Mononuclear cell (primary cell): ENCODE results near the gene SYCP2. TPM values are rescaled to one million over a fixed set of nuclear protein-coding genes. Genes with fewer than 3 reads are reported as not detected.
"Not testable (repeated sequence)": the region's sequence is repeated elsewhere in the genome, so short reads cannot be mapped to it uniquely, and the experiment has no call there.

Source experiments
- H3K27me3 ChIP-seq: 2 replicates; pipeline ENCODE4 v1.6.0; 2011; ENCODE audit warnings: low read length, control low read depth; ENCODE audit not compliant: insufficient read depth
- H3K4me1 ChIP-seq: 2 replicates; pipeline ENCODE4 v1.5.1; 2011; ENCODE audit warnings: mild to moderate bottlenecking, low read length, control low read depth; ENCODE audit not compliant: insufficient read depth
- H3K4me3 ChIP-seq: 2 replicates; pipeline ENCODE4 v1.5.1; 2011; ENCODE audit warnings: mild to moderate bottlenecking, low read length, moderate library complexity
- H3K9me3 ChIP-seq: 2 replicates; pipeline ENCODE4 v1.5.1; 2011; ENCODE audit warnings: low read depth, mild to moderate bottlenecking, control low read depth, low read length
- total RNA-seq: library from RNA; depleted of rRNA; stranded (reverse); fragments of >200 nt; gene quantifications from one replicate; pipeline ENCODE4 v1.2.3, GENCODE V29; 2012

The SYCP2 gene
- total RNA-seq, 1 donor: 1.8 TPM

DNA sequence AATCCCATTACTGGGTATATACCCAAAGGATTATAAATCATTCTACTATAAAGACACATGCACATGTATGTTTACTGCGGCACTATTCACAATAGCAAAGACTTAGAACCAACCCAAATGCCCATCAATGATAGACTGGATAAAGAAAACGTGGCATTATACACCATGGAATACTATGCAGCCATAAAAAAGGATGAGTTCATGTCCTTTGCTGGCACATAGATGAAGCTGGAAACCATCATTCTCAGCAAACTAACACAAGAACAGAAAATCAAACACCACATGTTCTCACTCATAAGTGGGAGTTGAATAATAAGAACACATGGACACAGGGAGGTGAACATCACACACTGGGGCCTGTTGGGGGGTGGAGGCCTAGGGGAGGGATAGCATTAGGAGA, 43.4 kb downstream of the SYCP2 start:
- not testable (repeated sequence) for H3K9me3 ChIP-seq, H3K27me3 ChIP-seq, H3K4me3 ChIP-seq, H3K4me1 ChIP-seq

- H3K27me3 ChIP-seq: no peaks in the 10 kb centered on the region
- no peak overlapping the region for H3K4me3 ChIP-seq
- no peaks in the 10 kb centered on the region for H3K9me3 ChIP-seq
- no peaks in the 10 kb centered on the region for H3K4me1 ChIP-seq
Observed at GRCh38 chr20:59888050-59888449, 45.4 kb downstream of the SYCP2 start.

DNA sequence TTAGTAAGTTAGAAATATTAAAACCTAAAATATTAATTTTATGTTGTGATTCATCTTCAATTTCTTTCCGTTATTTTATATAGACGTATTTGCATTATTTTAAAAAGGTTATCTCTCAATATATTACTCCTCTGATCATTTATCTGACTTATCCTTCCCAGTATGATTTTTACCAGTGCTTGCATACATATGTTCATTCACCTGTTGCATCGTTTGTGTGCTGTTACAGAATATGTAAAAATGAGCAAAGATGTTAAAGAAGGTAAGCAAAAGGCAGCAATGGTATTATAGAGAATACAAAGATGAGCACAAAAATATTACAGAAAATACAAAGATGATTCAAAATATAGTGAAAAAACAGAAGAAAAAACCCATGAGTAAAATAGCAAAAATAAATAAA, 48.9 kb downstream of the SYCP2 start:
- Histone ChIP-seq H3K9me3 (no peaks in the 10 kb centered on the region), H3K4me1 (no peaks in the 10 kb centered on the region), H3K27me3 (no peaks in the 10 kb centered on the region), H3K4me3 (no peak overlapping the region)

DNA sequence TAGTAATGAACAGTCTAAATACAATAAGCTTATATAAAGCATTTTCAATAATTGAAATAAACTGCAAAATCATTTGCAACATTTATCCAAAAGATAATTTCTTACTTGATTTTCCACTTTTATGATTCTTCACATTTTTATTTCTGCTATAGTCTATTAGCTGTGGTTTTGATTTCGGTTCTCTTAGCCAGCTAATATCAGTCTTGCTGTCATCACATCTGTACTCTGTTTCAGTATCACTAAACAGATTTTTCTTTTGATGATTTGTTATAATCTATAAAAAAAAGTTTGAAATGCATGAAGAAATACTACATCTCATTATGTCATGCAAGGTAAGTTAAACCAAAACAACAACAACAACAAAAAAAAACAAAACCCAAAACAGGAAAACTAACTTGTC, 53.2 kb downstream of the SYCP2 start:
- no peaks in the 10 kb centered on the region for H3K4me1 ChIP-seq
- H3K9me3 ChIP-seq: no peaks in the 10 kb centered on the region
- H3K27me3 ChIP-seq: no peaks in the 10 kb centered on the region
- no peak overlapping the region for H3K4me3 ChIP-seq

DNA sequence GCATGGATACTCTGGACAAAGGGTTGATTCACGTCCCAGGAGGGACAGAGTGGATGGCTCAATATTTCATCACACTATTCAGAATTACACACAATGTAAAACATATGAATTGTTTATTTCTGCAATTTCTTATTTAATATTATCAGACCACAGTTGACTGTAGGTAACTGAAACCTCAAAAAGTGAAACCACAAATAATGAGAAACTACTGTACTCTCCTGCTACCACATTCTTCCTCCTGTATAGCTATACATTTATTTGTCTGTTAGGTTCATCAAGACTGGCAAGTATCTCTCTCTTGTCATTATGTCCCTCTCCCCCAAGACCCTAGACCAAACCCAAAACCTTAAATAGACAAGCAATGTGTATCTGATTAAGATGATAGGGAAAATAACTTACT, 60.0 kb downstream of the SYCP2 start:
- Histone ChIP-seq H3K27me3 (no peaks in the 10 kb centered on the region), H3K9me3 (no peaks in the 10 kb centered on the region), H3K4me1 (no peaks in the 10 kb centered on the region), H3K4me3 (no peak overlapping the region)

- Histone ChIP-seq H3K4me3 (no peak overlapping the region), H3K27me3 (no peaks in the 10 kb centered on the region), H3K9me3 (no peaks in the 10 kb centered on the region), H3K4me1 (no peaks in the 10 kb centered on the region)
Observed at GRCh38 chr20:59871096-59871495, 62.3 kb downstream of the SYCP2 start.

- Histone ChIP-seq H3K4me1 (no peaks in the 10 kb centered on the region), H3K4me3 (no peak overlapping the region), H3K9me3 (no peaks in the 10 kb centered on the region), H3K27me3 (no peaks in the 10 kb centered on the region)
Observed at GRCh38 chr20:59866338-59866737, 67.1 kb downstream of the SYCP2 start.

- Histone ChIP-seq H3K9me3 (no peaks in the 10 kb centered on the region), H3K4me3 (no peak overlapping the region), H3K27me3 (no peaks in the 10 kb centered on the region), H3K4me1 (no peaks in the 10 kb centered on the region)
Observed at GRCh38 chr20:59864726-59865125, 68.7 kb downstream of the SYCP2 start.

GRCh38 chr20:59863058-59863457, 70.4 kb downstream of the SYCP2 start:
- no peaks in the 10 kb centered on the region for H3K9me3 ChIP-seq
- H3K4me1 ChIP-seq: no peaks in the 10 kb centered on the region
- H3K4me3 ChIP-seq: no peak overlapping the region
- H3K27me3 ChIP-seq: no peaks in the 10 kb centered on the region

- no peaks in the 10 kb centered on the region for H3K9me3 ChIP-seq
- no peak overlapping the region for H3K4me3 ChIP-seq
- no peaks in the 10 kb centered on the region for H3K27me3 ChIP-seq
- H3K4me1 ChIP-seq: no peaks in the 10 kb centered on the region
Observed at GRCh38 chr20:59861401-59861800, 72.0 kb downstream of the SYCP2 start.

DNA sequence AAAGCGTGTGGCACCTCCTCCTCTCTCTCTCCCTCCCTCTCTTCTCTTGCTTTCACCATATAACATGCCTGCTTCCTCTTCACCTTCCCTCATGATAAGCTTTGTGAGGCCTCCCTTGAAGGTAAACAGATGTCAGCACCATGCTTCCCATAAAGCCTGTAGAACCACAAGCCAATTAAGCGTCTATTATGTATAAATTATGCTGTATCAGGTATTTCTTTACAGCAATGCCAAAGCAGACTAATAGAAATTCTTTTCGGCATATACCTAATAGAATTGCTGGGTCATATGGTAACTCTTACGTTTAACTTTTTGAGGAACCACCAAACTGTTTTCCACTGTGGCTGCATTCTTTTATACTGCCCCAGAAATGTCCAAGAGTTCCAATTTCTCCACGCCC, 75.0 kb downstream of the SYCP2 start:
- no peak overlapping the region for H3K4me3 ChIP-seq

DNA sequence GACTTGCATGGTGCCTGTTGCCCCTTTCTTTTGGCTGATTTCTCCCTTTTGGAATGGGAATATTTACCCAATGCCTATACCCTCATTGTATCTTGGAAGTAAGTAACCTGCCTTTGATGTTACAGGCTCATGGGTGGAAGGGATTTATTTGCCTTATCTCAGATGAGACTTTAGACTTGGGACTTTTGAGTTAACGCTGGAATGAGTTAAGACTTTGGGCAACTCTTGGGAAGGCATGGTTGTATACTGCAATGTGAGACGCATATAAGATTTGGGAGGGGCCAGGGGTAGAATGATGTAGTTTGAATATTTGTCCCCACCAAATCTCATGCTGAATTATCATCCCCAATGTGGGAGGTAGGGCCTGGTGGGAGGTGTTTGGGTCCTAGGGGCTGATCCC, 75.5 kb downstream of the SYCP2 start:
- H3K27me3 ChIP-seq: no peaks in the 10 kb centered on the region
- H3K4me1 ChIP-seq: no peaks in the 10 kb centered on the region
- no peak overlapping the region for H3K4me3 ChIP-seq
- H3K9me3 ChIP-seq: no peaks in the 10 kb centered on the region

More for the DNA sequence above, 75.0 kb downstream of the SYCP2 start:
- Histone ChIP-seq H3K27me3 (no peaks in the 10 kb centered on the region), H3K9me3 (no peaks in the 10 kb centered on the region), H3K4me1 (no peaks in the 10 kb centered on the region)

DNA sequence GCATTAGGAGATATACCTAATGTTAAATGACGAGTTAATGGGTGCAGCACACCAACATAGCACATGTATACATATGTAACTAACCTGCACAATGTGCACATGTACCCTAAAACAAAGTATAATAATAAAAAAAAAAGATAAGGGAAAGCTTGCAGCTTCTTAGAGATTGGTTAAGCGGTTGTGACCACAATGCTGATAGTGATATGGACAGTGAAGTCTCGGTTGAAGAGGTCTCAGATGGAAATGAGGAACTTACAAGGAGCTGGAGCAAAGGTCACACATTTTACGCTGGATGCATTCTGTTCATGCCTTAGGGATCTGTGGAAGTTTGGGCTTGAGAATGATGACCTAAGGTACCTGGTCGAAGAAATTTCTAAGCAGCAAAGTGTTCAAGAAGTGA, 76.5 kb downstream of the SYCP2 start:
- H3K9me3 ChIP-seq, H3K27me3 ChIP-seq, H3K4me1 ChIP-seq, H3K4me3 ChIP-seq: not testable (repeated sequence)

DNA sequence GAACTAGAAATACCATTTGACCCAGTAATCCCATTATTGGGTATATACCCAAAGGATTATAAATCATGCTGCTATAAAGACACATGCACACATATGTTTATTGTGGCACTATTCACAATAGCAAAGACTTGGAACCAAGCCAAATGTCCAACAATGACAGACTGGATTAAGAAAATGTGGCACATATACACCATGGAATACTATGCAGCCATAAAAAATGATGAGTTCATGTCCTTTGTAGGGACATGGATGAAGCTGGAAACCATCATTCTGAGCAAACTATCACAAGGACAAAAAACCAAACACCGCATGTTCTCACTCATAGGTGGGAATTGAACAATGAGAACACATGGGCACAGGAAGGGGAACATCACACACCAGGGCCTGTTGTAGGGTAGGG, 76.9 kb downstream of the SYCP2 start:
- H3K4me3 ChIP-seq, H3K9me3 ChIP-seq, H3K27me3 ChIP-seq, H3K4me1 ChIP-seq: not testable (repeated sequence)

GRCh38 chr20:59850018-59850641, 83.3 kb downstream of the SYCP2 start:
- no peaks in the 10 kb centered on the region for H3K27me3 ChIP-seq

GRCh38 chr20:59848182-59848581, 85.3 kb downstream of the SYCP2 start:
- Histone ChIP-seq H3K27me3 (no peaks in the 10 kb centered on the region), H3K4me3 (no peak overlapping the region), H3K4me1 (no peaks in the 10 kb centered on the region), H3K9me3 (no peaks in the 10 kb centered on the region)

More at GRCh38 chr20:59850018-59850641, 83.3 kb downstream of the SYCP2 start:
- no peak overlapping the region for H3K4me3 ChIP-seq
- no peaks in the 10 kb centered on the region for H3K9me3 ChIP-seq
- H3K4me1 ChIP-seq: no peaks in the 10 kb centered on the region
